Naive thymus-derived CD8-positive, alpha-beta T cell (primary cell): ENCODE measurements around the gene EME1. TPM values are rescaled to one million over a fixed set of nuclear protein-coding genes. Genes with fewer than 3 reads are reported as not detected.
"Not testable (repeated sequence)": the region's sequence is repeated elsewhere in the genome, so short reads cannot be mapped to it uniquely, and the experiment has no call there.

Source experiments
- ATAC-seq, 2 donors: fragments of 150-1000 bp; cut with Tn5 transposase in 1 of 2; sonication (Bioruptor Pico), chemical (Tn5 transposase) in 1 of 2; 1 replicate in 1 of 2; 2 replicates in 1 of 2; pipeline ENCODE4 v1.10.0; 2021; ENCODE audit warnings: mild to moderate bottlenecking in 2 of 2, moderate library complexity in 2 of 2
- POLR2A ChIA-PET: fragments of 350-600 bp; sonication (Branson Sonifier 250); formaldehyde crosslinking; loops from one replicate; lab custom pipeline; 2021; ENCODE audit warnings: antibody characterized with exemption; lab: Charles Lee
- DNase-seq, 10 donors: peaks; one replicate each; pipeline versions ENCODE4 v3.0.0 to v3.0.0-alpha.2; 2020 to 2022
- H3K27ac Mint-ChIP-seq, 10 donors: one replicate each; pipeline ENCODE4 v1.8.0; 2020 to 2022; ENCODE audit warnings: mild to moderate bottlenecking in 10 of 10, mixed read lengths in 10 of 10, moderate library complexity in 4 of 10, inconsistent platforms in 1 of 10
- H3K27me3 Mint-ChIP-seq, 5 donors: one replicate each; pipeline ENCODE4 v1.8.0; 2021 to 2022; ENCODE audit warnings: mixed read lengths in 5 of 5
- H3K36me3 Mint-ChIP-seq, 3 donors: one replicate each; pipeline ENCODE4 v1.8.0; 2020 to 2022; ENCODE audit warnings: mixed read lengths in 3 of 3, mild to moderate bottlenecking in 2 of 3, inconsistent platforms in 1 of 3
- H3K4me1 Mint-ChIP-seq, 4 donors: one replicate each; pipeline ENCODE4 v1.8.0; 2021 to 2022; ENCODE audit warnings: mixed read lengths in 4 of 4
- H3K4me3 Mint-ChIP-seq, 10 donors: one replicate each; pipeline ENCODE4 v1.8.0; 2020 to 2022; ENCODE audit warnings: mild to moderate bottlenecking in 10 of 10, mixed read lengths in 10 of 10, moderate library complexity in 6 of 10, inconsistent platforms in 1 of 10
- H3K9me3 Mint-ChIP-seq, 9 donors: one replicate each; pipeline ENCODE4 v1.8.0; 2020 to 2022; ENCODE audit warnings: mixed read lengths in 9 of 9, mild to moderate bottlenecking in 3 of 9, inconsistent platforms in 1 of 9, moderate library complexity in 1 of 9
- polyA plus RNA-seq, 3 donors: library from polyadenylated mRNA; unstranded; fragments of 300-500 nt; fragmentation: Illumina TruSeq; gene quantifications; one replicate each; pipeline ENCODE4 v1.2.3, GENCODE V29; 2021
- total RNA-seq, 8 experiments: library from RNA in 2 of 8; stranded (reverse) in 2 of 8; gene quantifications; one replicate each; pipeline ENCODE4 v1.2.3 and lab custom pipeline; 2021 to 2026

Gene EME1
- total and polyA plus RNA-seq, 5 experiments from 2014 or later = 0.38 to 2.7 (median 1.9) TPM; not detected in 2

DNA sequence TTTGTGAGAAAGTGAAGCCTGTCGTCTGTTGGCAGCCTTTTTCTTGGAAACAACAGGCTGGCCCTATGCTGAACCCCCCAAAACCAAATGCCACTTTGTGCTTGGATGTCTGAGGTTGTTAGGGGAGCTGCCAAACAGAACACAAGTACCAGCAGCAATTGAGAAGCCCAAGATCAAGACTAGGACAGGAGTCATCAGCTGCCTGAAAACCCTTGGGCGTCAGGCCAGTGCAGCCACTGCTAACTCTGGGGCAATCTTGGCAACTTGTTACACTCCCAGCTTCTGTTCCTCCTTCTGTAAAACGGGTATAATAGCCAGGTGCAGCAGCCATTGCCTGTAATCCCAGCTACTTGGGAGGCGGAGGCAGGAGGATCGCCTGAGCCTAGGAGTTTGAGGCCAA is 33.5 kb downstream of the EME1 start:
- Mint-ChIP-seq H3K4me1 (no peaks in the 10 kb centered on the region), H3K36me3 (no peaks in the 10 kb centered on the region), H3K4me3 (no peak overlapping the region), H3K27me3 (peaks cover 4 to 29% (median 15%) of the 10 kb centered on the region in 5 donors), H3K27ac (peak overlapping the region in 1 of 10 donors; percentile 56), H3K9me3 (no peaks in the 10 kb centered on the region)
- POLR2A ChIA-PET = interaction anchor here (0.8 kb wide), 1 partner anchor 44 kb away, joined by 4 read pairs; no protein-coding TSS in a partner anchor
- DNase-seq (no peak), ATAC-seq (no peak)

DNA sequence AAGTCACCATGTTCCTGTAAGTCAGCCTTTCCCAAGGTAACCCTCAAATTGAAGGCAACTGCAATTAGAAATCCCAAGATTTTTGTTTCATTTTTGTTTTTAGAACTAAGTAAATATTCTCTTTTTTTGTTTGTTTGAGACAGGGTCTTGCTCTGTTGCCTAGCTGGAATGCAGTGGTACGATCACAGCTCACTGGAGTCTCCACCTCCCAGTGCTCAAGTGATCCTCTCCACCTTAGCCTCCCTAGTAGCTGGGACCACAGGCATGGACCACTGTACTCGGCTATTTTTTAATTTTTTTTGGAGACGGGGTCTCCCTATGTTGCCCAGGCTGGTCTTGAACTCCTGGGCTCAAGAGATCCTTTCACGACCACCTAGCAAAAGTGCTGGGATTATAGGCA is 34.9 kb downstream of the EME1 start:
- Mint-ChIP-seq H3K4me1 (no peaks in the 10 kb centered on the region), H3K36me3 (no peaks in the 10 kb centered on the region), H3K4me3 (no peak overlapping the region), H3K27ac (no peak overlapping the region), H3K27me3 (peaks cover 4 to 29% (median 15%) of the 10 kb centered on the region in 5 donors), H3K9me3 (no peaks in the 10 kb centered on the region)
- no peak for DNase-seq
- ATAC-seq = no peak
- POLR2A ChIA-PET = no interaction called here

DNA sequence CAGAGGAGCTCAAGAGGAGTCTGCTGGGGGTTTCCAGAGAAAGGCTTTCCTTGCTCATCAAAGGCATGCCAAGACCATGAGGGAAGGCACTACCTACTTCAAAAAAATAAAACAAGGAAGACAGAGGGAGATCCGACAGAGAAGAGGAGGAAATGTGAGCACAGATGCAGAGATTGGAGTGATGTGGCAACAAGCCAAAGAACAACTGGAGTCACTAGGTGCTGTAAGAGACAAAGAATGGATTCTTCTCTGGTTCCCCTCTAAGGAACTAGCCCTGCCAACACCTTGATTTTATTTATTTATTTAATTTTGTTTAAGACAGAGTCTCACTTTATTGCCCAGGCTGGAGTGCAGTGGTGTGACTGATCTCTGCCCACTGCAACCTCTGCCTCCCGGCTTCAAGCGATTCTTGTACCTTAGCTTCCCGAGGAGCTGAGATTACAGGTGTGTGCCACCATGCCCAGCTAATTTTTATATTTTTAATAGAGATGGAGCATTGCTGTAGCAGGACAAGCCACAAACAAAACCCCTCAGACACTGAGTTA is 39.2 kb downstream of the EME1 start:
- H3K36me3 Mint-ChIP-seq = no peaks in the 10 kb centered on the region
- no peaks in the 10 kb centered on the region for H3K9me3 Mint-ChIP-seq
- H3K4me3 Mint-ChIP-seq = no peak overlapping the region
- DNase-seq (no peak), ATAC-seq (no peak)
- H3K27ac Mint-ChIP-seq = no peak overlapping the region
- H3K4me1 Mint-ChIP-seq = no peaks in the 10 kb centered on the region
- H3K27me3 Mint-ChIP-seq = peaks cover 0 to 6% (median 2%) of the 10 kb centered on the region in 5 donors
- POLR2A ChIA-PET = no interaction called here

DNA sequence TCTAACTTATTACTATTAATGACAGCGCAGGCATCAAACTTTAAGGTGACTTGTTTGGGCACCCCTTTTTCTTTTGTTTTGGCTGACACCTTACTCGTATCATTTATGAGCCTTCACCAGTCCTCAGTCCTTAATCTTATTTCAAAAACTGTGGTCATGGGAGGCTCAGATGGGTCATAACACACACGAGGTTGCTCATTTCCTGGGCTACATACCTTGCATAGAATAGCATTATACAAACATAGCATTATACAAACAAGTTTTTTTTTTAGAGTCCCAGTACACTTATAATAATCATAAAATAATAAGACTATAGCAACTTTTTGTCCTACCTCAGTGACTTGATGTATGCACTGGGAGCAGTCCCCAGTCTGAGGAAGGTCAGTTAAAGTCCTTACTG is 41.8 kb downstream of the EME1 start:
- no peak for ATAC-seq
- POLR2A ChIA-PET = no interaction called here
- DNase-seq = no peak
- Mint-ChIP-seq H3K27me3 (peaks cover 0 to 9% (median 2%) of the 10 kb centered on the region in 5 donors), H3K9me3 (peaks cover 0 to 12% (median 7%) of the 10 kb centered on the region in 9 donors), H3K36me3 (peaks cover 2 to 7% (median 5%) of the 10 kb centered on the region in 3 donors), H3K27ac (no peak overlapping the region), H3K4me1 (peaks cover 0 to 4% (median 3%) of the 10 kb centered on the region in 4 donors), H3K4me3 (no peak overlapping the region)

DNA sequence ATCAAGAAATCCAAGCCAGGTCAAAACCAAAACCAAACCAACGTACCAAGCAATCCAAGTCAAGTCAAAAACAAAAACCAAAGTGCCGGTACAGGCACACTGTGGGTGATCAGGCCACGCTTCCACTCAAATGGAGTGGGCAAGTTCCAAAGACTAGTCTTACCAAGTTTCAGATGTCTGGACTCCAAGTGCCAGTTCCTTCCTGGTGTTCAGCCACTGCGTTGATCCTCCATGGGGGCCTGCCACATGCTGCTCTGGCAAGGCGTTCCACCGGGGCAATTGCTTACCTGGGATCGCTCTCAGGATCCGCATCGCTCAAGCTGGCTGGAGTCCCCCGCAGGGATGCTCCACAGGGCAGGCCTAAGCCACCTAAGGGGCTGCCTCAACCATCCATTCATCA is 46.5 kb downstream of the EME1 start:
- ATAC-seq, H3K27me3 Mint-ChIP-seq, POLR2A ChIA-PET, H3K36me3 Mint-ChIP-seq, DNase-seq: not testable (repeated sequence)
- H3K4me3 Mint-ChIP-seq = peak overlapping the region in 2 of 10 donors; percentile 49 to 63
- peaks cover 0 to 12% (median 7%) of the 10 kb centered on the region in 9 donors for H3K9me3 Mint-ChIP-seq
- H3K4me1 Mint-ChIP-seq = peaks cover 8 to 37% (median 17%) of the 10 kb centered on the region in 4 donors
- H3K27ac Mint-ChIP-seq = peak overlapping the region in 5 of 10 donors; percentile 41 to 72 (median 63)

DNA sequence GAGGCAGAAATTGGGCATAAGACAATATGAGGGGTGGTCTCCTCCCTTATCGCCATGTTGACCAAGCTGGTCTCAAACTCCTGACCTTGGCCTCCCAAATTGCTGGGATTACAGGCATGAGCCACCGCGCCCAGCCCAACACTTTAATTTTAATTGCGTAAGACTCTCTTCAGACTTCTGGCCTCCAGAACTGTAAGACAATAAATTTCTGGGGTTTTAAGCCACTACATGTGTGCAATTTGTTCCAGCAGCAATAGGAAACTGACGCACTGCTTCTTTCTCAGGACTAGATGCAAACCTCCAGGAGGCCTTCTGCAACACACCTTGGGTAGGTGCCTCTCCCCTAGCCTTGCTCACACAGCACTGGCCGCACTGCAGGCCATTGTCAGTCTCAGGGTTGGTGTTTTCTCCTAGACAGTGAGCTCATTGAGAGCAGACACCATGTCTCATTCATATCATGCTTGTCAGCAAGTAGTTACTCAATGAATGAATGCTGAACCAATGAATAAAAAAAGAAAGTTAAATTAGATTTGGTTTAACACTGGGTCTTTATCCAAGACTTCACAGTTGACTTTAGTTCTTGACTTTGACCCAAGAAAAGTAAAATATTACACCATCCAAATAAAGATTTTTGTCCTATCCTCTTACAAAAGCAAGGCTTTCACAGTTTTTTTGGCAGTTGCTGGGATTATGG is 47.5 kb downstream of the EME1 start:
- Mint-ChIP-seq H3K9me3 (peaks cover 0 to 12% (median 7%) of the 10 kb centered on the region in 9 donors), H3K27ac (peak overlapping the region in 8 of 10 donors; percentile 28 to 96 (median 89)), H3K36me3 (peaks cover 2 to 7% (median 5%) of the 10 kb centered on the region in 3 donors), H3K4me3 (peak overlapping the region in 4 of 10 donors; percentile 11 to 86 (median 80)), H3K4me1 (peaks cover 8 to 42% (median 22%) of the 10 kb centered on the region in 4 donors), H3K27me3 (peaks cover 0 to 3% (median 0%) of the 10 kb centered on the region in 5 donors)
- POLR2A ChIA-PET = no interaction called here
- DNase-seq (no peak), ATAC-seq (no peak)

DNA sequence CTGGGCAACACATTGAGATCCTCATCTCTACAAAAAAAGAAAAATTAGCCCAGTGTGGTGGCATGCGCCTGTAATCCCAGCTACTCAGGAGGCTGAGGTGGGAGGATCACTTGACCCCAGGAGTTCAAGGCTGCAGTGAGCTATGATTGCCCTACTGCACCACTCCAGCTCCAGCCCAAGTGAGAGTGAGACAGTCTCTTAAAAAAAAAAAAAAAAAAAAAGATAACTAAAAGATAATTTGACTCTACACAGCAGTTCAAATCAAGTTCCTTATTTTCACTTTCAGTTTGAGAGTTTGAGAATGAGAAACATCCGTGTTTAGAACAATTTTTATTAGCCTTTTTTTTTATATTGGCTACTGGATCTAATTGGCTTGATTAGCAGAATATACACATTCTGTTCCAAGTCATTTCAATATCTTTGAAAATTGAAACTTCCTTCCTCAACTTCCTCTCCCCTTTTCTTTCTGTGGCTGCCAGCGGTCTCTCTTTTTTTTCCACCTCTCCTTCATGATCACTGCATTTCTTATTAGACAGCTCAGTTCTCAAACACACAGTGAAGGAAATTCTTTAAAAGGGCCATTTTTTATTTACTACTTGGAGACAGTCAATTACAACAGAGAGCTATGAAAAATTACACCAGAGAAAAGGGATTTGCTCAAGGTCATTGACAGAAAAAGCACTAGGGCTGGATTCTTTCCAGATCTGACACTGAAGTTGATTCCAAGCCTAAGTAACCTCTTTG is 48.5 kb downstream of the EME1 start:
- peak in 3 of 10 donors; percentile 19 to 21 (median 20) for DNase-seq
- H3K4me1 Mint-ChIP-seq = peaks cover 10 to 45% (median 25%) of the 10 kb centered on the region in 4 donors
- POLR2A ChIA-PET = interaction anchor here (0.6 to 1.3 kb wide), 3 partner anchors 9 to 489 kb away, joined by 3 to 5 read pairs (median 3); no protein-coding TSS in a partner anchor

DNA sequence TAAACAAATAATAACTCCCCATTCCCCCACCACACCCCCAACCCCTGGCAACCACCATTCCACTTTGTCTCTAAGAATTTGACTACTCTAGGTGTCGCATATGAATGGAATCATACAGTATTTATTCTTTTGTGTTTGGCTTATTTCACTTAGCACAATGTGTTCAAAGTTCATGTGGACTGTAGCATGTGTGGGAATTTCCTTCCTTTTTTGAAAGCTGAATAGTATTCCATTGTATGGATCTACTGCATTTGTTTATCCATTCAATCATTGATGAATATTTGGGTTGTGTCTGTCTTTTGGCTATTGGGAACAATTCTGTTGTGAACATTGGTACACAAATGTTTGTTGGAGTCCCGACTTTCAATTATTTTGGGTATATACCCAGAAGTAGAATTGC is 49.7 kb downstream of the EME1 start:
- peak overlapping the region in 4 of 10 donors; percentile 19 to 70 (median 45) for H3K27ac Mint-ChIP-seq
- peaks cover 0 to 12% (median 7%) of the 10 kb centered on the region in 9 donors for H3K9me3 Mint-ChIP-seq
- ATAC-seq (no peak), DNase-seq (no peak)
- H3K4me1 Mint-ChIP-seq = peaks cover 18 to 58% (median 37%) of the 10 kb centered on the region in 4 donors
- peaks cover 0 to 3% (median 0%) of the 10 kb centered on the region in 5 donors for H3K27me3 Mint-ChIP-seq
- H3K4me3 Mint-ChIP-seq = peak overlapping the region in 3 of 10 donors; percentile 3 to 37 (median 29)
- POLR2A ChIA-PET = interaction anchor here (0.7 kb wide), 1 partner anchor 9 kb away, joined by 7 read pairs; no protein-coding TSS in a partner anchor
- H3K36me3 Mint-ChIP-seq = peaks cover 2 to 7% (median 5%) of the 10 kb centered on the region in 3 donors

More for the DNA sequence above, 48.5 kb downstream of the EME1 start:
- H3K4me3 Mint-ChIP-seq = peak overlapping the region; percentile 74 to 86 (median 79)
- H3K36me3 Mint-ChIP-seq = peaks cover 2 to 7% (median 5%) of the 10 kb centered on the region in 3 donors
- peaks cover 0 to 3% (median 0%) of the 10 kb centered on the region in 5 donors for H3K27me3 Mint-ChIP-seq
- peak in 1 of 2 donors; percentile 30 for ATAC-seq
- H3K9me3 Mint-ChIP-seq = peaks cover 0 to 12% (median 7%) of the 10 kb centered on the region in 9 donors
- H3K27ac Mint-ChIP-seq = peak overlapping the region; percentile 79 to 96 (median 89)

DNA sequence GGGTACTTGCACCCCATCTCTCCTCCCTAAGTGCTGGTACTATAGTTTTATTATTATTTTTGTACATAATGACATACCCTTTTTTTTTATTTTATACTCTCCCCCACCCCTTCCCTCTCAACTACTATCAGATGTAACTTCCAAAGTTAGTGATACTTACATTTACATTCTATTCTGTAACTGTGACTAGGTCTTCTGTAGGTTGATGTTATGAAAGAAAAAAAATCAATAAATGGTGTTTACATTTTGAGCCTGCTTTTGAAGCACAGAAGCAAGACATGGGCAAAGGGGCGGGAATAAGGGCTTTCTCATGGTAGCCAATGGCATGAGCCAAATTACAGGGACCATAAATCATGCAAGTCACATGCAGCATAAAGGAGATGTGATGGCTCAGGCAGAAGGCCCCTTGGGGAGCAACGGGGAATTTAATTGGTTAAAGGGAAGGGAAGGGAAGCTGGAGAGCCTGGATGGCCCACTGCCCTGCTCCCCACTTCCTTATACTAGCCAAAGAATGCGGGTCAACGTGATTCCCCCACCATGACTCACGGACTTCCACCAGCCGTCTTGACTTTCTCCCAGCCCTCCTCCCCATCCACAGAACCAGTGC is 50.6 kb downstream of the EME1 start:
- peaks cover 20 to 60% (median 40%) of the 10 kb centered on the region in 4 donors for H3K4me1 Mint-ChIP-seq
- POLR2A ChIA-PET = no interaction called here
- DNase-seq = no peak
- peaks cover 2 to 7% (median 5%) of the 10 kb centered on the region in 3 donors for H3K36me3 Mint-ChIP-seq
- no peak for ATAC-seq
- peaks cover 0 to 3% (median 0%) of the 10 kb centered on the region in 5 donors for H3K27me3 Mint-ChIP-seq
- peak overlapping the region in 3 of 10 donors; percentile 5 to 43 (median 35) for H3K27ac Mint-ChIP-seq
- H3K9me3 Mint-ChIP-seq = peaks cover 0 to 11% (median 6%) of the 10 kb centered on the region in 9 donors
- peak overlapping the region in 4 of 10 donors; percentile 21 to 63 (median 48) for H3K4me3 Mint-ChIP-seq

DNA sequence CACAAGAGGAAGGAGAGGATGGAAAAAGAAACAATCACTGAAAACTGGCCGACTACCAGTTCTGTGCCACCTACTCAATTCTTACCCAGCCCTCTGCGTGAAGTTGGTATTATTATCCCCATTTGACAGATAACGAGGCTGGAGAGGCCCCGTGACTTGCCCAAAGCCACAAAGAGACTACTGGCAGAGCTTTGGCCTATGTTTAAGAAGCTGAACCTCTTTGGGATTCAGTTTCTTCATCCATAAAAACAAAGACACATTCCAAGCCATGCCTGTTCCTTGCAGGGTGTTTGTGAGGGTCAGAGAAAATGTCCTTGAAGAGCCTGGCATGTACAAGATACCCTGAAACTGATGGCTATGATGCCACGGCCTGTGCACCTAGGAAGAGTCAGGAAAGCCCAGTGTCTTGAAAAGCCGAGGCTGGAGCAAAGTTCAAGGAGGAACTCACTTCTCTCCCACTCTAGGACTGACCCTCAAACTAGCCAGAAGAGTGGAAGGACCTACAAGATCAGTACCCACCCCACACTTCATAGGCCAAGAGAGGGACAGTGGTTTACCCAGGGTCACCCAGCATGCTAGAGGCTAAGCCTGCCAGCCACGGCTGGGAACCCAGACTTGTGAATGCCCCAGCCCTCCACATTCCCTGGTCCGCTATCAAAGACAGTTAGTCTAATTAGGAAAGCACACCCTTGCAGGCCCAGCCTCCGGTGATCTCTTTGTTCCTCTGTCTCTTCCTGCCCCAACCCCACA is 51.4 kb downstream of the EME1 start:
- H3K4me1 Mint-ChIP-seq = peaks cover 16 to 58% (median 39%) of the 10 kb centered on the region in 4 donors
- ATAC-seq (no peak), DNase-seq (no peak)
- H3K27me3 Mint-ChIP-seq = no peaks in the 10 kb centered on the region
- peak overlapping the region in 1 of 10 donors; percentile 6 for H3K27ac Mint-ChIP-seq
- peak overlapping the region in 7 of 10 donors; percentile 10 to 63 (median 45) for H3K4me3 Mint-ChIP-seq
- POLR2A ChIA-PET = interaction anchor here (2.6 kb wide), 1 partner anchor 27 kb away, joined by 12 read pairs; the partner anchor contains the start of gene LRRC59
- peaks cover 0 to under 1% (median 0%) of the 10 kb centered on the region in 3 donors for H3K36me3 Mint-ChIP-seq
- peaks cover 0 to 3% (median 0%) of the 10 kb centered on the region in 9 donors for H3K9me3 Mint-ChIP-seq

DNA sequence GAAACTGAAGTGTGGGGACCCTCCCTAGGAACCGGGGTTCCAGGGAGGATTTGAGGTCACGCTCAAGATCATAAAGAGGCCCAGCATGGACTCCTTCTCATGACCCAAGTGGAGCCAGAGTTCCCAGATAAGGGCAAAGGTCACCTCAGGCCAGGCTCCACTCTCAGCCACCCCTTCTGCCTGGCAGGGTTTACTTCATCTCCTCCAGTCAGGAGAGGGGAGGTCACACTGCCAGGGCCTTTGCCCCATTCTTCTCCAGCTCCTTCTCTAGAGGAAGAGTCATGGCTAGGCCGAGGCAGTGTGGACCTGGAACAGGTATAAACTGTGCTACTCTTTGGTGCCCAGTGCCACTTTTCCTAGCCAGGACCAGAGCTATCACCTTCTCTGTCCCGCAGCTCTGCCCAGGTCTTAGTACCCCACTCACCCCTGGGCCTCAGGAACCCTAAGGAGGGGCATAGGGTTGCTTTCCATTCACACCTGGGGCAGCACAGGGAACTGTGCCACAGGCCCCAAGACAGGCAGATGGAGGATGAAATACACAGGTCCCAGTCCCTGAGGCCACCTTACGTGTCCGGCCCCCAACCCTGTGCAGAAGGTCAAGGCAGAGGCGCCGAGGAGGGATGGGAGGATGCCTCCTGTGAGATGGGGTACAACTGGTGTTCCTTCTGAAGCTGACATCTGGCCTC is 52.1 kb downstream of the EME1 start:
- Mint-ChIP-seq H3K4me1 (peaks cover 16 to 59% (median 38%) of the 10 kb centered on the region in 4 donors), H3K9me3 (no peaks in the 10 kb centered on the region), H3K27me3 (no peaks in the 10 kb centered on the region), H3K36me3 (no peaks in the 10 kb centered on the region), H3K4me3 (peak overlapping the region; percentile 82 to 90 (median 86)), H3K27ac (peak overlapping the region in 9 of 10 donors; percentile 27 to 89 (median 69))
- no peak for ATAC-seq
- no peak for DNase-seq
- POLR2A ChIA-PET = interaction anchor here (0.5 to 2.6 kb wide), 2 partner anchors 14 to 27 kb away, joined by 3 to 12 read pairs; partner anchors contain the start of gene LRRC59
